Measurements from ENCODE around the gene CCDC80. TPM values are rescaled to one million over a fixed set of nuclear protein-coding genes. Genes with fewer than 3 reads are reported as not detected.
A peak's percentile ranks its signal among the peaks of the same experiment; 100 is the strongest.
"Not testable (repeated sequence)": the region's sequence is repeated elsewhere in the genome, so short reads cannot be mapped to it uniquely, and the experiment has no call there.

The CCDC80 gene
- total RNA-seq, 4 donors from 2014 or later, result 42.9 to 278 (median 225) TPM

- ATAC-seq (ENCODE audit: low FRiP score) (no peak), DNase-seq (ENCODE audit: low spot score) (no peak)
- no peak for TF ChIP-seq CTCF (IDR thresholded peaks at IDR 0.05)
Observed at GRCh38 chr3:112675943-112676535, 35.1 kb upstream of the CCDC80 start.

DNA sequence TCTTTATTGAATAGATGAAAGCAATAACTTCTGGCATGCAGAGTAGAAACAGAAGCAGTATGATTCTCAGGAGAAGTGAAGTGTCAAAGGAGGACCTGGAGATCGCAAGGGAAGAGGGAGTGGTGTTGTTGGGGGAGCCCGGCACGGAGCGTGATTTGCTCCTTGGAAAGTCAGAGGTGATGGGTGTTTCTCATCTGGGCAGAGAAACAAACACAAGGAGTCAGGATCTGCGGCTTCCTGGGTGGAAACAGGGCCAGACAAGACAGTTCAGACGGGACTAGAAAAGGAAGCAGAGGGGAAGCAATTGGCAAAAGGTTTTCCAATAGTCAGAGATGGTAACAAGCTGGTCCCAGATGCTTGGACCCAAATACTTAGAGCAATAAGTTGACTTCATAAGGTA is 34.4 kb upstream of the CCDC80 start:
- ATAC-seq (ENCODE audit: low FRiP score), result no peak
- DNase-seq (ENCODE audit: low spot score), result no peak
- TF ChIP-seq CTCF (IDR thresholded peaks at IDR 0.05), result no peak

DNA sequence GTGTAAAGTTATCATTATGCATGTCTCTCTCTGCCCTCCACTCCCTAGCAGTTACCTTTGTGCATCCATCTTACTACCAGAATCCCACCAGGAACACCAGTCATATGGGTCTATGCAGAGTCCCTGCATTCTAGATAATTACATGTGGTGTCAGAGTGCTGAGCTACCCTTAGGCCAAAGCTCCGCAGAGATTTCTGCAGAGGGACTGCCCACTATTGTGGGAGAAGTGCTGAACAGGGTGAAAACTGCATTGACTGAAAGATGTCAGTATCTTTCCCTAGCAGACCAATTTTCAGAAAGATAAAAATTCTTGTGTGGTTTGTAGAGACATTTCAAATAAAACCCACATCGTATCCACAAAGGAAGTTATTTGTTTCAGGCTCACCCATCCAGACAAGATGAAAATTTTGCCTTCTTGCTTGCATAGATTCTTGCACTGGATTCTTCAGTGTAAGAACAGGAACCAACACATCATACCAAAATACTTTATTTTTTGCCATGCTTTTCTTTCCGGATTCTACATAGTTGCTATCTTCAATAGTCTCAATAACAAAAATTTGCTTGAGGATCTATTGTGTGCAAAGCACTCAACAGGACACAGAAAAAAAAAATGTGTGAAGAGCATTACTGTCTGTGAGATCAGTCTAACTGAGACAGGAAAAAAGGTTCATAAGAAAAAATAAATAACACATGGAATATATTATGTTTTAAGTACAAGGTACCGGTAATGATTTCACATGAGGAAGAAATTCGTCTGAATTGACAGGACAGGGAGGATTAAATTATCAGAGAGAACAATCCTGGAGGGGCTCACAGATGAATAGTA is 32.0 kb upstream of the CCDC80 start:
- TF ChIP-seq CTCF (IDR thresholded peaks at IDR 0.05), result no peak
- DNase-seq (ENCODE audit: low spot score), result no peak

GRCh38 chr3:112671930-112672715 is 31.2 kb upstream of the CCDC80 start:
- no peak for TF ChIP-seq CTCF (IDR thresholded peaks at IDR 0.05)
- ATAC-seq (ENCODE audit: low FRiP score) (peak; percentile 66), DNase-seq (ENCODE audit: low spot score) (no peak)

More for the DNA sequence above, 32.0 kb upstream of the CCDC80 start:
- no peak for ATAC-seq (ENCODE audit: low FRiP score)

DNA sequence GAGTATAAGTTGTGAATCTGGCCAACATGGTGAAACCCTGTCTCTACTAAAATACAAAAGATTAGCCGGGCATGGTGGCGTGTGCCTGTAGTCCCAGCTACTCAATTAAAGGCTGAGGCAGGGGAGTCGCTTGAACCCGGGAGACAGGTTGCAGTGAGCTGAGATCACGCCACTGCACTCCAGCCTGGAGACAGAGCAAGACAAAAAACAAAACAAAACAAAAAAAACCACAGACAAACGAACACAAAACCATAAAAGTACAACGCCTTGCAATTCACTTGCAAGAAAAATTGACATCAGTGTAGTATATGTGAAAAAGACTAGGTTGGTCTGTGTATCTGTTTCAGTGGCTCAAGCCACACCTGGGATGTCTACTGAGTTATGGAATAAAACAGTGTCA is 29.9 kb upstream of the CCDC80 start:
- ATAC-seq (ENCODE audit: low FRiP score) (no peak), DNase-seq (ENCODE audit: low spot score) (no peak)
- no peak for TF ChIP-seq CTCF (IDR thresholded peaks at IDR 0.05)

DNA sequence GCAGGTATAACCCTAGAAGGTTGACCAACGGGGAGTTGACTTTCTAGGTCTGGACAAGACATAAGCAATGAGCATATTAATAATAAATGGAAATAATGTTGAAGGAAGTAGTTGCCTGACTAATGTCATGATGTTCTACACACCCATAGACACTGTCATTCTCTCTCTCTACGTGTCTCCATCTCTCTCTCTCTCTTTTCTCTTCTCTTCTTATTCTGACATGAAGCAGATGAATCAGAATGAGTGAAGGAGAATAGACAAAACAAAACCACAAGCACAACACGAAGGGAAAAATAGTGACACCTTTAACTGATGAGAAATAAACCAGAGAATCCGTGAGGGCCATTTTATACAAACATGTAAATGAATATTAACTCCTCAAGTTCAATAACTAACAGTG is 26.7 kb upstream of the CCDC80 start:
- no peak for DNase-seq (ENCODE audit: low spot score)
- ATAC-seq (ENCODE audit: low FRiP score), result no peak
- no peak for TF ChIP-seq CTCF (IDR thresholded peaks at IDR 0.05)

DNA sequence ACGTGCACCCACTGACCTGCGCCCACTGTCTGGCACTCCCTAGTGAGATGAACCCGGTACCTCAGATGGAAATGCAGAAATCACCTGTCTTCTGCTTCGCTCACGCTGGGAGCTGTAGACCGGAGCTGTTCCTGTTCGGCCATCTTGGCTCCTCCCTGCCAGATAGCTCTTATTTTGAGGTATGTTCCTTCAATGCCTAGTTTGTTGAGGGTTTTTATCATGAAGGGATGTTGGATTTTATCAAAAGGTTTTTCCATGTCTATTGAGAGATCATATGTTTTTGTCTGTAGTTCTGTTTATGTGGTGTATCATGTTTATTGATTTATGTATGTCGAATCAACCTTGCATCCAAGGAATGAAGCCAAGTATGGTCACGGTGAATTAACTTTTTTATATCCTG is 24.1 kb upstream of the CCDC80 start:
- not testable (repeated sequence) for ATAC-seq (ENCODE audit: low FRiP score); DNase-seq (ENCODE audit: low spot score)

Measured in omental fat pad (tissue), 4 donors.